Right lobe of liver (tissue), 6 donors: Measurements from ENCODE around the gene CEP112. TPM values are rescaled to one million over a fixed set of nuclear protein-coding genes. Genes with fewer than 3 reads are reported as not detected.

Source experiments
- ATAC-seq, 4 donors: fragments of 200-7000 bp; cut with Tn5 transposase; one replicate each; pipeline ENCODE4 v1.9.1; 2020; ENCODE audit warnings: mild to moderate bottlenecking in 4 of 4, moderate library complexity in 4 of 4
- DNase-seq, 3 donors: peaks; one replicate each; pipeline ENCODE4 v3.0.0-alpha.2; 2020
- H3K27ac ChIP-seq, 3 donors: fragments of 200-600 bp; one replicate each; pipeline ENCODE4 v1.8.0; 2022
- H3K27me3 ChIP-seq, 2 donors: fragments of 200-600 bp; one replicate each; pipeline ENCODE4 v1.8.0; 2022
- H3K36me3 ChIP-seq, 4 donors: fragments of 200-600 bp; sonication (generic) in 1 of 4; one replicate each; pipeline versions ENCODE4 v1.5.1 to v1.8.0; 2017 to 2022; ENCODE audit warnings: control low read depth in 1 of 4
- H3K4me1 ChIP-seq, 4 donors: fragments of 200-600 bp; sonication (generic) in 1 of 4; one replicate each; pipeline versions ENCODE4 v1.5.1 to v1.8.0; 2017 to 2022; ENCODE audit warnings: control low read depth in 1 of 4
- H3K4me3 ChIP-seq, 3 donors: fragments of 200-600 bp; one replicate each; pipeline ENCODE4 v1.8.0; 2022
- H3K9me3 ChIP-seq, 4 donors: fragments of 200-600 bp; sonication (generic) in 1 of 4; one replicate each; pipeline versions ENCODE4 v1.5.1 to v1.8.0; 2017 to 2022; ENCODE audit warnings: control low read depth in 1 of 4
- POLR2A ChIP-seq: fragments of 450-650 bp; IDR thresholded peaks from one replicate; pipeline ENCODE4 v1.6.1; 2017; ENCODE audit warnings: antibody characterized with exemption, mild to moderate bottlenecking
- WGBS: methylation state at CpG from one replicate; pipeline ENCODE4 v1.1.6; 2018; ENCODE audit warnings: low coverage, low lambda C conversion rate; ENCODE audit not compliant: insufficient coverage; ENCODE audit errors: missing lambda C conversion rate; 5-methylcytosine and 5-hydroxymethylcytosine counted together
- intact Hi-C, 2 donors: fragments of 100-400 bp; cut with DNase I; formaldehyde crosslinking; loops; one replicate each; pipeline versions ENCODE4 v1.11.2 to v1.14.1; 2022
- total RNA-seq, 6 experiments: library from RNA; depleted of rRNA in 2 of 6; stranded (reverse); fragments of >200 nt in 2 of 6; fragmentation: NEBNext Ultra II Directional in 3 of 6; extraction: Animal tissue kit (Norgen Biotek cat#: 25700) in 3 of 6; gene quantifications; one replicate each; pipeline versions ENCODE4 v1.1.0 to v1.2.4, GENCODE V29; 2016 to 2023
- TF ChIP-seq, protein P1 (sequence below), 4 donors: fragments of 200-600 bp in 3 of 4; fragments of 450-650 bp in 1 of 4; IDR thresholded peaks; one replicate each; pipeline versions ENCODE4 v1.5.1 to v1.8.0; 2016 to 2022; ENCODE audit warnings: antibody characterized with exemption in 4 of 4, mild to moderate bottlenecking in 2 of 4
- donor health status: DM: no; HTN: yes; CAD: no.
- donor health status: DM: no; HTN: no; CAD: no.
- donor health status: DM: no; HTN: no; CAD: no.
- donor health status: DM: no; HTN: yes; CAD: no.
- donor health status: DM: no; HTN: yes; CAD: no.

Gene CEP112
- total RNA-seq, 6 experiments from 2014 or later: 2.2 to 4.6 (median 3.9) TPM

DNA sequence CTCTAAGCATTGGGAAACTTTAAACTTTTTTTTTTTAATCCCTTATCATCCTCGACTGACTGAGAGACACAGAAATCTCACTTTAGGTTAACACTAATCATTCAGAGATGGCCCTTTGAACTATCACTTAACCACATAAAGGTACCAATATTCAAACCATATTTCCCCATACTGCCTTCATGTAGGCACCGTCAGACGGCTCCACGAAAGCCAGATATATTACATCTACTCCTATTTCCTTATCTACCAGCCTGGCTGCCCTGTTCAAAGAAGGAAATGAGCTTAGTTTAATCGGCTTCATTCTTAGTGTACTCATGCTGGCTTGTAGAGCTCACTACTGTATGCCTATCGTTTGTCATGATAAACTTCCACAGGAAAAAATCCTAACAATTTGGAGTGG is 270.9 kb downstream of the CEP112 start:
- no peak overlapping the region for H3K27ac ChIP-seq
- 34% methylated on average over 5 of the region's 6 CpGs for WGBS
- H3K4me3 ChIP-seq: no peak overlapping the region
- DNase-seq (no peak), ATAC-seq (no peak)
- H3K9me3 ChIP-seq: no peaks in the 10 kb centered on the region
- TF ChIP-seq, protein P1, sequence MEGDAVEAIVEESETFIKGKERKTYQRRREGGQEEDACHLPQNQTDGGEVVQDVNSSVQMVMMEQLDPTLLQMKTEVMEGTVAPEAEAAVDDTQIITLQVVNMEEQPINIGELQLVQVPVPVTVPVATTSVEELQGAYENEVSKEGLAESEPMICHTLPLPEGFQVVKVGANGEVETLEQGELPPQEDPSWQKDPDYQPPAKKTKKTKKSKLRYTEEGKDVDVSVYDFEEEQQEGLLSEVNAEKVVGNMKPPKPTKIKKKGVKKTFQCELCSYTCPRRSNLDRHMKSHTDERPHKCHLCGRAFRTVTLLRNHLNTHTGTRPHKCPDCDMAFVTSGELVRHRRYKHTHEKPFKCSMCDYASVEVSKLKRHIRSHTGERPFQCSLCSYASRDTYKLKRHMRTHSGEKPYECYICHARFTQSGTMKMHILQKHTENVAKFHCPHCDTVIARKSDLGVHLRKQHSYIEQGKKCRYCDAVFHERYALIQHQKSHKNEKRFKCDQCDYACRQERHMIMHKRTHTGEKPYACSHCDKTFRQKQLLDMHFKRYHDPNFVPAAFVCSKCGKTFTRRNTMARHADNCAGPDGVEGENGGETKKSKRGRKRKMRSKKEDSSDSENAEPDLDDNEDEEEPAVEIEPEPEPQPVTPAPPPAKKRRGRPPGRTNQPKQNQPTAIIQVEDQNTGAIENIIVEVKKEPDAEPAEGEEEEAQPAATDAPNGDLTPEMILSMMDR (IDR thresholded peaks at IDR 0.05): no peak
- TF ChIP-seq POLR2A: no peak
- no peaks in the 10 kb centered on the region for H3K27me3 ChIP-seq
- H3K36me3 ChIP-seq: no peaks in the 10 kb centered on the region
- intact Hi-C loops: no loop called here
- H3K4me1 ChIP-seq: no peaks in the 10 kb centered on the region

DNA sequence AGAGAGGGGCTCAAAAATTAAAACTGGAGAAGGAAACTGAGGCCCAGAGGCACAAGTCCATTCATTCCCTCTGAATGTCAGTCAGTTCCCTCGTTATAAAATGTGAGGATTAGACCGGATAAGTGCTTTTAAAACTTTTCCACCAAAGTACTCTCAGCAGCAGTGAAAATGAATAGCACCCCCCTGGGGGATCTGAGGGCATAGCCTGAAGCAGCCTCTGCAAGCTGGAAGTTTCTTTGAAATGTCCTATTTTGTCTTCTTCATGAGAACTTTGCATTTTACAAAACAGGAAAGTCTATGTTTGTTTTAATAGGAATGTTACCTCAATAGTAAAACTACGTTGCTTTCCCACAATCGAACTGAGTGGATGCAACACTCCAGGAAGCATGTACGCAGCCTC is 273.0 kb downstream of the CEP112 start:
- DNase-seq (no peak), ATAC-seq (no peak)
- Histone ChIP-seq H3K4me3 (no peak overlapping the region), H3K27ac (no peak overlapping the region), H3K4me1 (no peaks in the 10 kb centered on the region), H3K36me3 (no peaks in the 10 kb centered on the region), H3K9me3 (no peaks in the 10 kb centered on the region), H3K27me3 (no peaks in the 10 kb centered on the region)
- TF ChIP-seq POLR2A: no peak
- TF ChIP-seq, protein P1 (IDR thresholded peaks at IDR 0.05): no peak
- intact Hi-C loops: no loop called here
- 73% methylated on average over 5 of the region's 5 CpGs for whole genome bisulfite sequencing

GRCh38 chr17:65918500-65918899 is 273.4 kb downstream of the CEP112 start:
- DNase-seq (no peak), ATAC-seq (no peak)

GRCh38 chr17:65917560-65917959 is 274.4 kb downstream of the CEP112 start:
- WGBS: 87% methylated on average over 6 of the region's 6 CpGs
- no peak for TF ChIP-seq POLR2A
- TF ChIP-seq, protein P1 (IDR thresholded peaks at IDR 0.05): no peak
- DNase-seq: no peak
- ATAC-seq: no peak
- Histone ChIP-seq H3K27me3 (no peaks in the 10 kb centered on the region), H3K27ac (no peak overlapping the region), H3K4me3 (no peak overlapping the region), H3K36me3 (no peaks in the 10 kb centered on the region), H3K4me1 (no peaks in the 10 kb centered on the region), H3K9me3 (no peaks in the 10 kb centered on the region)
- intact Hi-C loops: no loop called here

More at GRCh38 chr17:65918500-65918899, 273.4 kb downstream of the CEP112 start:
- TF ChIP-seq POLR2A: no peak
- TF ChIP-seq, protein P1 (IDR thresholded peaks at IDR 0.05): no peak
- Histone ChIP-seq H3K27me3 (no peaks in the 10 kb centered on the region), H3K36me3 (no peaks in the 10 kb centered on the region), H3K4me3 (no peak overlapping the region), H3K27ac (no peak overlapping the region), H3K9me3 (no peaks in the 10 kb centered on the region), H3K4me1 (no peaks in the 10 kb centered on the region)
- intact Hi-C loops: no loop called here
- WGBS: 100% methylated on average over 1 of the region's 1 CpG

DNA sequence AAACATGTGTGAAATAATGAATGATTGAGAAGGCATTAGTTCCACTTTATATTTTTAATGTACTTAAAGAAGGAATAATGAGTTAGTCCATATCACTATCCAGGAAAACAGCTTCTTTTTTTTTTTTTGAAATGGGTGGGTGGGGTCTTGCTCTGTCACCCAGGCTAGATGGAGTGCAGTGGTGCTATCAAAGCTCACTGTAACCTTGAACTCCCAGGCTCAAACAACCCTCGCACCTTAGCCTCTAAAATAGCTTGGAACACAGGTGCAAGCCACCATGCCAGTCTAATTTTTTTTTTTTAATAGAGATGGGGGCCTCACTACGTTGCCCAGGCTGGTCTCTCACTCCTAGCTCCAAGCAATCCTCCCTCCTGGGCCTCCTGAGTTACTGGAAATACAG is 275.5 kb downstream of the CEP112 start:
- DNase-seq: no peak
- intact Hi-C loops: no loop called here
- 81% methylated on average over 2 of the region's 2 CpGs for WGBS
- Histone ChIP-seq H3K9me3 (peaks cover 0 to 3% (median 0%) of the 10 kb centered on the region in 4 donors), H3K36me3 (no peaks in the 10 kb centered on the region), H3K4me1 (no peaks in the 10 kb centered on the region), H3K27ac (no peak overlapping the region), H3K27me3 (no peaks in the 10 kb centered on the region), H3K4me3 (no peak overlapping the region)
- TF ChIP-seq, protein P1 (IDR thresholded peaks at IDR 0.05): no peak
- TF ChIP-seq POLR2A: no peak
- no peak for ATAC-seq
